Smooth muscle cell (in vitro differentiated cells): ENCODE measurements around the gene IPO7. TPM values are rescaled to one million over a fixed set of nuclear protein-coding genes. Genes with fewer than 3 reads are reported as not detected.
"Not testable (repeated sequence)": the region's sequence is repeated elsewhere in the genome, so short reads cannot be mapped to it uniquely, and the experiment has no call there.

Source experiments
- DNase-seq: peaks from one replicate; lab custom pipeline; 2025; ENCODE audit not compliant: unreplicated experiment; lab: John Stamatoyannopoulos, UW
- H2AFZ ChIP-seq: fragments of 200-600 bp; sonication (generic); 2 replicates; pipeline ENCODE4 v1.6.0; 2016; ENCODE audit warnings: antibody characterized with exemption, low read depth, mild to moderate bottlenecking
- H3F3A ChIP-seq: fragments of 200-600 bp; sonication (generic); 2 replicates; pipeline ENCODE4 v1.6.0; 2017; ENCODE audit warnings: antibody characterized with exemption, low read depth
- H3K27ac ChIP-seq: fragments of 200-600 bp; sonication (generic); 2 replicates; pipeline ENCODE4 v1.5.1; 2016; ENCODE audit warnings: low read depth, mild to moderate bottlenecking
- H3K27me3 ChIP-seq: fragments of 200-600 bp; sonication (generic); 2 replicates; pipeline ENCODE4 v1.6.1; 2016; ENCODE audit warnings: low read depth, mild to moderate bottlenecking
- H3K36me3 ChIP-seq: fragments of 200-600 bp; sonication (generic); 2 replicates; pipeline ENCODE4 v1.5.1; 2016; ENCODE audit warnings: low read depth
- H3K4me1 ChIP-seq: fragments of 200-600 bp; sonication (generic); 2 replicates; pipeline ENCODE4 v1.5.1; 2016; ENCODE audit warnings: low read depth
- H3K4me2 ChIP-seq: fragments of 200-600 bp; sonication (generic); 2 replicates; pipeline ENCODE4 v1.6.0; 2016; ENCODE audit warnings: mild to moderate bottlenecking
- H3K4me3 ChIP-seq: fragments of 200-600 bp; sonication (generic); 2 replicates; pipeline ENCODE4 v1.5.1; 2016; ENCODE audit warnings: mild to moderate bottlenecking
- H3K79me2 ChIP-seq: fragments of 200-600 bp; sonication (generic); 2 replicates; pipeline ENCODE4 v1.6.0; 2016; ENCODE audit warnings: low read depth, mild to moderate bottlenecking
- H3K9ac ChIP-seq: fragments of 200-600 bp; sonication (generic); 2 replicates; pipeline ENCODE4 v1.6.0; 2016; ENCODE audit warnings: low read depth
- H3K9me3 ChIP-seq: fragments of 200-600 bp; sonication (generic); replicated peaks from 2 replicates; pipeline ENCODE4 v1.5.1; 2016; ENCODE audit warnings: low read depth
- H4K20me1 ChIP-seq: fragments of 200-600 bp; sonication (generic); 2 replicates; pipeline ENCODE4 v1.6.0; 2016; ENCODE audit warnings: low read depth
- WGBS: methylation state at CpG from one replicate; pipeline ENCODE4 v1.1.7; 2016; ENCODE audit warnings: low lambda C conversion rate; 5-methylcytosine and 5-hydroxymethylcytosine counted together
- polyA plus RNA-seq: library from polyadenylated mRNA; unstranded; fragments of >200 nt; fragmentation: Nextera tagmentation; extraction: Ambion mirVana; gene quantifications from 2 replicates; pipeline ENCODE4 v1.2.1, GENCODE V29; 2016
- total RNA-seq: library from RNA; depleted of rRNA; stranded (reverse); fragments of >200 nt; gene quantifications from 2 replicates; pipeline ENCODE4 v1.2.3, GENCODE V29; 2014
- TF ChIP-seq, protein P1 (sequence below): fragments of 200-600 bp; sonication (generic); IDR thresholded peaks from 2 replicates; pipeline ENCODE4 v1.5.1; 2017; ENCODE audit warnings: borderline replicate concordance, mild to moderate bottlenecking, antibody characterized with exemption; ENCODE audit not compliant: insufficient read depth, poor library complexity, severe bottlenecking

The IPO7 gene
- total and polyA plus RNA-seq, 2 experiments from 2014 or later: 4.7 to 156 TPM

DNA sequence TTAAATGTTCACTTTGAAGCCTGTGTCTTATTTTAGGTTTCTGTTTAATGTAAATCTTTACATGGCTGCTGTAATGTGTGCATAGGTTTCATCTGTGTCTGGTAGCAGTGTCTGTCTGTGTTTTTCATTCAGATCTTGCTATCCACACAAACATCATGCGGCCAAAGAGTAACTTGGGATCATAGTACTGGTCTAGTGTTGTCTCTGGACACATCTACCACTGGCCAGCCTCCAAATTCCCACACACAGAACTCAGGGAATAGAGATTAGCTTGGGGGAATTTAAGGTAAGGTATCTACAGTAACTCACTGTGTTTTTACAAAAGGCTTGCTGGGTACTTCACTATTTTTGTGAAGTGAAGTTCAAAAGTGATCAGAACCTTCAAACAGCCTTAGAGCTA is 44.3 kb downstream of the IPO7 start:
- no peak overlapping the region for H3K4me3 ChIP-seq
- TF ChIP-seq, protein P1, sequence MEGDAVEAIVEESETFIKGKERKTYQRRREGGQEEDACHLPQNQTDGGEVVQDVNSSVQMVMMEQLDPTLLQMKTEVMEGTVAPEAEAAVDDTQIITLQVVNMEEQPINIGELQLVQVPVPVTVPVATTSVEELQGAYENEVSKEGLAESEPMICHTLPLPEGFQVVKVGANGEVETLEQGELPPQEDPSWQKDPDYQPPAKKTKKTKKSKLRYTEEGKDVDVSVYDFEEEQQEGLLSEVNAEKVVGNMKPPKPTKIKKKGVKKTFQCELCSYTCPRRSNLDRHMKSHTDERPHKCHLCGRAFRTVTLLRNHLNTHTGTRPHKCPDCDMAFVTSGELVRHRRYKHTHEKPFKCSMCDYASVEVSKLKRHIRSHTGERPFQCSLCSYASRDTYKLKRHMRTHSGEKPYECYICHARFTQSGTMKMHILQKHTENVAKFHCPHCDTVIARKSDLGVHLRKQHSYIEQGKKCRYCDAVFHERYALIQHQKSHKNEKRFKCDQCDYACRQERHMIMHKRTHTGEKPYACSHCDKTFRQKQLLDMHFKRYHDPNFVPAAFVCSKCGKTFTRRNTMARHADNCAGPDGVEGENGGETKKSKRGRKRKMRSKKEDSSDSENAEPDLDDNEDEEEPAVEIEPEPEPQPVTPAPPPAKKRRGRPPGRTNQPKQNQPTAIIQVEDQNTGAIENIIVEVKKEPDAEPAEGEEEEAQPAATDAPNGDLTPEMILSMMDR: no peak
- no peak overlapping the region for H3K27ac ChIP-seq
- peaks cover 8% of the 10 kb centered on the region for H3F3A ChIP-seq
- DNase-seq: no peak
- peaks cover 69% of the 10 kb centered on the region for H3K36me3 ChIP-seq
- no peaks in the 10 kb centered on the region for H3K9me3 ChIP-seq
- no peaks in the 10 kb centered on the region for H4K20me1 ChIP-seq
- H3K4me2 ChIP-seq: no peak overlapping the region
- no peak overlapping the region for H2AFZ ChIP-seq
- WGBS: 100% methylated on average over 1 of the region's 1 CpG
- H3K79me2 ChIP-seq: peaks cover 14% of the 10 kb centered on the region
- no peaks in the 10 kb centered on the region for H3K4me1 ChIP-seq
- H3K9ac ChIP-seq: no peak overlapping the region
- H3K27me3 ChIP-seq: no peaks in the 10 kb centered on the region

DNA sequence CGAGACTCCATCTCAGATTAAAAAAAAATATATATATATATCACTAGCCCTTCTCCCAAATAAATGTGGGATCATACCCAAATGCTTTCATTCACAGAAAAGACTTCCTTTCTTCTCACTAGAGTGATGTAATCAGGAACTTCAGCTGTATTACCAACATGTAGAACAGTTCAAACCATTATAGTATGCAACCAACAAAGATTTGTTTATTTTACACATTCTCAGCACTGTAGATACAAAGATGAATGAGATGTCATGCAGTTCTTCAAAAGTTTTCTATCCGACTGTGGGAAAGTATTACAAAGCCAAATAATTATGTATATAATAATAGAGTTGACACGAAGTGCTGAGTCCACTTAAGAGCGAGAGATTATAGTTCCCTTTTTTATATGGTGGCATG is 54.2 kb downstream of the IPO7 start:
- Histone ChIP-seq H3K27ac (no peak overlapping the region), H3K9me3 (no peaks in the 10 kb centered on the region), H3K4me3 (no peak overlapping the region), H3K27me3 (no peaks in the 10 kb centered on the region), H3K79me2 (peaks cover 23% of the 10 kb centered on the region), H4K20me1 (peaks cover 10% of the 10 kb centered on the region), H3K4me1 (no peaks in the 10 kb centered on the region), H3K4me2 (no peak overlapping the region), H3F3A (peaks cover 9% of the 10 kb centered on the region), H2AFZ (no peak overlapping the region), H3K9ac (no peak overlapping the region), H3K36me3 (peaks cover 54% of the 10 kb centered on the region)
- DNase-seq: no peak
- TF ChIP-seq, protein P1: no peak
- 95% methylated on average over 4 of the region's 4 CpGs for WGBS

DNA sequence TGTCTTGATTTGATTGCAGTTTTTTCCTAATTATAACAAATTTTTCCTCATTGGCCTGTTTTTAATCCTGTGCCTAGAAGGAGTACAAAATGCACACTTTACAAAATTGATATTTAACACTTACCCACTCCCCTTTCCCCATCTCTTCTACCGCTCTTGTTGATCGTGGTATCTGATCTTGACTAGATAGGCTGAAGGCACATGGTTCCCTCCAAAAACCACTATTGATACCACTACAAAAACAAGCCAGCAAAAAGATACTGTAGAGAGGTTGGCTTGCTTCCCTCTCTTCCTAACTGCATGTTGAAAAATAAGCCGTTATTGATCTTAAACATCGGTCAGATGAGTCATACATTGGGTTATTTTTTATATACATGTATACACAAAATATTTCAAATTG is 61.8 kb downstream of the IPO7 start:
- Histone ChIP-seq H2AFZ (no peak overlapping the region), H3K9me3 (no peaks in the 10 kb centered on the region), H3K27ac (no peak overlapping the region), H3F3A (peaks cover 5% of the 10 kb centered on the region), H3K27me3 (no peaks in the 10 kb centered on the region), H3K4me3 (no peak overlapping the region), H3K36me3 (peaks cover 20% of the 10 kb centered on the region), H3K4me1 (no peaks in the 10 kb centered on the region), H4K20me1 (peaks cover 10% of the 10 kb centered on the region), H3K4me2 (no peak overlapping the region), H3K79me2 (peaks cover 2% of the 10 kb centered on the region), H3K9ac (no peak overlapping the region)
- TF ChIP-seq, protein P1: no peak
- 94% methylated on average over 4 of the region's 4 CpGs for WGBS
- no peak for DNase-seq

DNA sequence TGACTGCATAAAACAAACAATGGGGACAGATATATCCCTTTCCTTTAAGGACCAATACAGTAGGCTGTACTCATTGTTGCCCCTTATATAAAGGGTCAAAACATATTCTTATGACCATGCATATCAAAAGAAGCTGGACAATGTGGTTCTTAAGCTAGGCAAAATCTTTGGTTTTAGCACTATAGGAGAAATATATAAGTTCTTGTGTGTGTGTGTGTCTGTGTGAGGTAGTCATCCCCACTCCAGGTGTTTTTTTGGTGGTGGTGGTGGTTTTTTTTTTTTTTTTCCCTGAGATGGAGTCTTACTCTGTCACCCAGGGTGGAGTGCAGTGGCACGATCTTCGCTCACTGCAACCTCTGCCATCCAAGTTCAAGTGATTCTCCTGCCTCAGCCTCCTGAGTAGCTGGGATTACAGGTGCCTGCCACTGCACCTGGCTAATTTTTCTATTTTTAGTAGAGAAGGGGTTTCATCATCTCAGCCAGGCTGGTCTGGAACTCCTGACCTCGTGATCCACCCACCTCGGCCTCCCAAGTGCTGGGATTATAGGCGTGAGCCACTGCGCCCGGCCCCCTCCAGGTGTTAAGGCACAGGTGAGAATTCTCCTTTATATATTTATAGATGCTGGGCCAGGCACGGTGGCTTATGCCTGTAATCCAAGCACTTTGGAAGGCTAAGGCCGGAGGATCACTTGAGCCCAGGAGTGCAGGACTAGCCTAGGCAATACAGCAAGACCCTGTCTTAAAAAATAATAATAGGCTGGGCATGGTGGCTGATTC is 64.3 kb downstream of the IPO7 start:
- Histone ChIP-seq H3F3A (peaks cover 2% of the 10 kb centered on the region), H3K79me2 (no peaks in the 10 kb centered on the region), H3K4me1 (no peaks in the 10 kb centered on the region), H3K27me3 (no peaks in the 10 kb centered on the region), H2AFZ (no peak overlapping the region), H3K4me2 (no peak overlapping the region), H3K9ac (no peak overlapping the region), H3K9me3 (no peaks in the 10 kb centered on the region), H4K20me1 (no peaks in the 10 kb centered on the region), H3K27ac (no peak overlapping the region), H3K36me3 (peaks cover 3% of the 10 kb centered on the region), H3K4me3 (no peak overlapping the region)
- TF ChIP-seq, protein P1: no peak
- 96% methylated on average over 9 of the region's 9 CpGs for WGBS
- DNase-seq: no peak

DNA sequence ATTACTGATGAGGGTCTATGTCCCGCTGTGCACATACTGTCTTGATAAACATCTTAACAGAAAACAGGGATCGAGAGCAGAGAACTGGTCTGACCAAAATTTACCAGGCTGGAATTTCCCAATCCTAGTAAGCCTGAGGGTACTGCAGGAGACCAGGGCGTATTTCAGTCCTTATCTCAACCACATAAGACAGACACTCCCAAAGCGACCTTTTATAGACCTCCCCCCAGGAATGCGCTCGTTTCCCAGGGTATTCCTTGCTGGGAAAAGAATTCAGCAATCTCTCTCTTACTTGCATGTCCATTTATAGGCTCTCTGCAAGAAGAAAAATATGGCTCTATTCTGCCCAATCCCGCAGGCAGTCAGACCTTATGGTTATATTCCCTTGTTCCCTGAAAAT is 67.6 kb downstream of the IPO7 start:
- not testable (repeated sequence) for H3K4me3 ChIP-seq, H3K36me3 ChIP-seq, H3K4me2 ChIP-seq, H3K9ac ChIP-seq, H3F3A ChIP-seq, H3K27me3 ChIP-seq, DNase-seq, H4K20me1 ChIP-seq, H3K79me2 ChIP-seq, H2AFZ ChIP-seq, H3K9me3 ChIP-seq, H3K27ac ChIP-seq, H3K4me1 ChIP-seq
- 50% methylated on average over 7 of the region's 7 CpGs for WGBS
